Lung (tissue), 12 donors: ENCODE data around the gene FYN. TPM values are rescaled to one million over a fixed set of nuclear protein-coding genes. Genes with fewer than 3 reads are reported as not detected.

Experiments used
- ATAC-seq: fragments of 200-7000 bp; cut with Tn5 transposase; one replicate; pipeline ENCODE4 v1.9.1; 2020; ENCODE audit warnings: moderate number of reproducible peaks; ENCODE audit not compliant: insufficient read depth, low FRiP score
- DNase-seq, 3 donors: peaks; one replicate each; pipeline ENCODE4 v3.0.0-alpha.2; 2013 to 2017
- H3K27ac ChIP-seq, 2 donors: one replicate each; pipeline ENCODE4 v1.5.1; 2013; ENCODE audit warnings: mild to moderate bottlenecking in 2 of 2, moderate library complexity in 2 of 2, control low read depth in 1 of 2, inconsistent platforms in 1 of 2, low read depth in 1 of 2, low read length in 1 of 2
- H3K27me3 ChIP-seq, 3 donors: one replicate each; pipeline ENCODE4 v1.5.1; 2013; ENCODE audit warnings: low read length in 2 of 3; ENCODE audit not compliant: control insufficient read depth in 3 of 3, insufficient read depth in 3 of 3
- H3K36me3 ChIP-seq, 4 donors: one replicate each; pipeline ENCODE4 v1.5.1; 2013; ENCODE audit warnings: low read length in 4 of 4, mild to moderate bottlenecking in 1 of 4, moderate library complexity in 1 of 4; ENCODE audit not compliant: control insufficient read depth in 4 of 4, insufficient read depth in 4 of 4
- H3K4me1 ChIP-seq, 5 donors: one replicate each; pipeline ENCODE4 v1.5.1; 2013; ENCODE audit warnings: low read length in 5 of 5, mild to moderate bottlenecking in 2 of 5, moderate library complexity in 1 of 5; ENCODE audit not compliant: control insufficient read depth in 5 of 5, insufficient read depth in 5 of 5
- H3K4me3 ChIP-seq: one replicate; pipeline ENCODE4 v1.5.1; 2013; ENCODE audit warnings: mild to moderate bottlenecking, control low read depth, moderate library complexity
- H3K9ac ChIP-seq, 2 donors: one replicate each; pipeline ENCODE4 v1.5.1; 2013; ENCODE audit warnings: low read length in 2 of 2, control low read depth in 1 of 2; ENCODE audit not compliant: insufficient read depth in 1 of 2
- H3K9me3 ChIP-seq, 4 donors: one replicate each; pipeline ENCODE4 v1.5.1; 2013; ENCODE audit warnings: low read length in 3 of 4, mild to moderate bottlenecking in 1 of 4, moderate library complexity in 1 of 4; ENCODE audit not compliant: control insufficient read depth in 4 of 4, insufficient read depth in 3 of 4
- CTCF ChIP-seq: IDR thresholded peaks from 2 replicates; pipeline ENCODE4 v1.5.1; 2012; ENCODE audit warnings: mild to moderate bottlenecking; ENCODE audit errors: control extremely low read depth, extremely low read depth
- WGBS, 2 donors: extraction: QIAGEN DNeasy Blood & Tissue Kit; methylation state at CpG; one replicate each; pipeline ENCODE4 v1.1.7; 2013; 5-methylcytosine and 5-hydroxymethylcytosine counted together
- polyA plus RNA-seq, 2 donors: library from polyadenylated mRNA; stranded (reverse); fragments of 200-250 nt; gene quantifications; one replicate each; pipeline ENCODE4 v1.2.1, GENCODE V29; 2013
- total RNA-seq, 2 donors: library from RNA; depleted of rRNA in 1 of 2; stranded (reverse); fragments of >200 nt in 1 of 2; gene quantifications; one replicate each; pipeline ENCODE4 v1.2.1, GENCODE V29; 2014 to 2021
- donor health status: control.
- donor health status: control.
- donor health status: Bipolar disorder and iron deficiency.
- donor health status: healthy.
- donor health status: DM: yes; HTN: yes; CAD: no.

Gene FYN
- total and polyA plus RNA-seq, 4 donors: 27.3 to 157 (median 71.0) TPM

DNA sequence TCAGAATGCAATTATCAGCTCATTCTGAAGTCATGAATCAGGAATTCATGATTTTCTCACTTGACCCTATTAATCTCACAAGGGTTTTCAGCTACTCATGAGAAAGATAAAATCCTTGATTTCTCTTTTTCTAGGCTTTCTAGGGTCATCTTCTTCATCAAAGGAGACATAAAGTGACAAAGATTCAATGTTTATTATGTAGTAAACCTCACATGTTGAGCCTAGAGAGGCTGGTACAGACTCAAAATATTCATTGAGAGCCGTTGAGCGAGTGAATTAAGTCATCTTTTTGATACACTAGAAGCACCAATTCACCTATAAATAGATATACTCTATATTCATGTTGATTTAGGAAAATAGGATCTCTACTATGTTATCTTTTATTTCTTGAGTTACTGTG, 162.8 kb downstream of the FYN start:
- Histone ChIP-seq H3K4me3 (no peak overlapping the region), H3K27me3 (no peaks in the 10 kb centered on the region), H3K27ac (no peak overlapping the region), H3K9me3 (no peaks in the 10 kb centered on the region), H3K36me3 (peaks cover 2 to 25% (median 6%) of the 10 kb centered on the region in 4 donors), H3K4me1 (peaks cover 2 to 36% (median 5%) of the 10 kb centered on the region in 5 donors), H3K9ac (no peak overlapping the region)
- TF ChIP-seq CTCF: no peak
- ATAC-seq (no peak), DNase-seq (no peak)
- WGBS, 2 donors: 78 to 82% methylated on average over 2 of the region's 2 CpGs

- peak; percentile 88 for ATAC-seq
- peaks cover under 1 to 23% (median 4%) of the 10 kb centered on the region in 4 donors for H3K36me3 ChIP-seq
- H3K9me3 ChIP-seq: no peaks in the 10 kb centered on the region
- peak overlapping the region in 1 of 2 donors; percentile 11 for H3K9ac ChIP-seq
- peaks cover 2 to 36% (median 5%) of the 10 kb centered on the region in 5 donors for H3K4me1 ChIP-seq
- H3K4me3 ChIP-seq: no peak overlapping the region
- peak; percentile 85 to 95 (median 94) for DNase-seq
- no peaks in the 10 kb centered on the region for H3K27me3 ChIP-seq
- H3K27ac ChIP-seq: no peak overlapping the region
- 33 to 40% methylated on average over 5 of the region's 5 CpGs for WGBS, 2 donors
- peak; percentile 77 for TF ChIP-seq CTCF
These were observed 163.4 kb downstream of the FYN start for GRCh38 chr6:111709615-111710398.

GRCh38 chr6:111709201-111709600, 164.1 kb downstream of the FYN start:
- DNase-seq: no peak
- WGBS, 2 donors: 81 to 88% methylated on average over 3 of the region's 3 CpGs

More at GRCh38 chr6:111709201-111709600, 164.1 kb downstream of the FYN start:
- Histone ChIP-seq H3K4me3 (no peak overlapping the region), H3K9me3 (no peaks in the 10 kb centered on the region), H3K36me3 (peaks cover 0 to 18% (median 4%) of the 10 kb centered on the region in 4 donors), H3K9ac (no peak overlapping the region), H3K4me1 (peaks cover 2 to 36% (median 5%) of the 10 kb centered on the region in 5 donors), H3K27ac (no peak overlapping the region), H3K27me3 (no peaks in the 10 kb centered on the region)
- ATAC-seq: no peak
- no peak for TF ChIP-seq CTCF
